HL-60 (cell line): ENCODE measurements around the gene LRRC46.

Experiments
- DNase-seq, 2 experiments: peaks; one replicate each; pipeline ENCODE4 v3.0.0-alpha.2; 2010 to 2020; ENCODE audit warnings: low read depth in 1 of 2, low spot score in 1 of 2
- H3K27ac ChIP-seq: fragments of 250-450 bp; sonication (Bioruptor Pico); replicated peaks from 2 replicates; pipeline ENCODE4 v1.5.1; 2020; ENCODE audit warnings: mild to moderate bottlenecking, moderate library complexity
- H3K27me3 ChIP-seq: fragments of 250-450 bp; sonication (Bioruptor Pico); 2 replicates; pipeline ENCODE4 v1.5.1; 2021; ENCODE audit warnings: mild to moderate bottlenecking, moderate library complexity; ENCODE audit not compliant: insufficient read depth, poor library complexity, severe bottlenecking
- H3K4me3 ChIP-seq: replicated peaks from 2 replicates; pipeline ENCODE4 v1.5.1; 2011; ENCODE audit warnings: mild to moderate bottlenecking, control low read depth, low read length; ENCODE audit not compliant: insufficient read depth
- CTCF ChIP-seq: IDR thresholded peaks from one replicate; pipeline ENCODE4 v1.5.1; 2011; ENCODE audit warnings: low read length, control low read depth, inconsistent platforms; ENCODE audit not compliant: insufficient read depth
- GABPA ChIP-seq: IDR thresholded peaks from 2 replicates; pipeline ENCODE4 v1.6.1; 2012; ENCODE audit warnings: low read depth
- POLR2AphosphoS5 ChIP-seq: IDR thresholded peaks from 2 replicates; pipeline ENCODE4 v1.6.1; 2012; ENCODE audit warnings: low read depth
- REST ChIP-seq: IDR thresholded peaks from 2 replicates; pipeline ENCODE4 v1.6.1; 2012; ENCODE audit warnings: low read depth; ENCODE audit not compliant: insufficient replicate concordance
- SPI1 ChIP-seq: IDR thresholded peaks from 2 replicates; pipeline ENCODE4 v1.6.1; 2012; ENCODE audit warnings: low read depth, mild to moderate bottlenecking, borderline replicate concordance

Gene LRRC46

GRCh38 chr17:47850692-47851573 lies 19.5 kb downstream of the LRRC46 start, which contains the start of gene SP6:
TSS of gene SP6 (minus strand) at chr17:47851163. CDS start at chr17:47848429, 2,734 bp downstream.
- Histone ChIP-seq H3K27ac (no peak within 1 kb of the TSS), H3K4me3 (no peak within 1 kb of the TSS), H3K27me3 (peaks cover 85% of the 10 kb centered on the region)
- DNase-seq = peak in 1 of 2 experiments; percentile 9
- TF ChIP-seq REST = no peak
- no peak for TF ChIP-seq GABPA
- TF ChIP-seq SPI1 = no peak
- no peak for TF ChIP-seq POLR2AphosphoS5
- no peak for TF ChIP-seq CTCF

- Histone ChIP-seq H3K27ac (no peak overlapping the region), H3K27me3 (peaks cover 81% of the 10 kb centered on the region), H3K4me3 (no peak overlapping the region)
- no peak for DNase-seq
- TF ChIP-seq CTCF (no peak), REST (no peak), GABPA (no peak), POLR2AphosphoS5 (no peak), SPI1 (no peak)
Measured at GRCh38 chr17:47851764-47852112, 20.3 kb downstream of the LRRC46 start.

GRCh38 chr17:47852113-47852949 lies 20.9 kb downstream of the LRRC46 start:
- Histone ChIP-seq H3K4me3 (no peak overlapping the region), H3K27ac (no peak overlapping the region), H3K27me3 (peaks cover 75% of the 10 kb centered on the region)
- TF ChIP-seq SPI1 = no peak
- no peak for TF ChIP-seq CTCF
- TF ChIP-seq GABPA = no peak
- no peak for TF ChIP-seq REST
- no peak for TF ChIP-seq POLR2AphosphoS5
- DNase-seq = no peak
